GM12878 (cell line): Measurements from ENCODE around the gene LRRC47.

ENCODE experiments used
- EP300 ChIP-seq, 2 experiments: fragments of 150-350 bp in 1 of 2; IDR thresholded peaks; 2 replicates each; pipeline ENCODE4 v1.6.1; 2011 to 2012; ENCODE audit warnings: low read depth in 2 of 2, low read length in 2 of 2, borderline replicate concordance in 1 of 2, improper control_type of control experiment in 1 of 2, inconsistent platforms in 1 of 2; ENCODE audit not compliant: control insufficient read depth in 1 of 2
- HDGF ChIP-seq: fragments of 450-650 bp; IDR thresholded peaks from 2 replicates; pipeline ENCODE4 v1.6.1; 2016; ENCODE audit warnings: antibody characterized with exemption
- POLR2AphosphoS2 ChIP-seq: IDR thresholded peaks from 2 replicates; pipeline ENCODE4 v1.6.1; 2011; ENCODE audit warnings: low read depth, mild to moderate bottlenecking, low read length, improper control_type of control experiment, moderate library complexity
- RFX5 ChIP-seq: IDR thresholded peaks from 2 replicates; pipeline ENCODE4 v1.6.1; 2011; ENCODE audit warnings: low read depth, low read length, improper control_type of control experiment
- YY1 ChIP-seq: IDR thresholded peaks from 2 replicates; pipeline ENCODE4 v1.6.1; 2011; ENCODE audit warnings: low read depth, mild to moderate bottlenecking, low read length
- TF ChIP-seq, protein P1 (sequence below): IDR thresholded peaks from 2 replicates; pipeline ENCODE4 v1.6.1; 2012; ENCODE audit warnings: mild to moderate bottlenecking, low read depth, low read length
- TF ChIP-seq, protein P2 (sequence below), 3 experiments: IDR thresholded peaks in 2 of 3; conservative IDR thresholded peaks in 1 of 3; 2 replicates each; pipeline ENCODE4 v1.5.1; 2011; ENCODE audit warnings: low read depth in 3 of 3, low read length in 3 of 3, mild to moderate bottlenecking in 3 of 3, control low read depth in 2 of 3, moderate library complexity in 2 of 3, inconsistent platforms in 1 of 3, mixed read lengths in 1 of 3; ENCODE audit not compliant: control insufficient read depth in 2 of 3, insufficient read depth in 1 of 3; ENCODE audit errors: extremely low read depth in 1 of 3
- TF ChIP-seq, protein P3 (sequence below): IDR thresholded peaks from 2 replicates; pipeline ENCODE4 v1.6.1; 2012; ENCODE audit warnings: low read length, inconsistent platforms

DNA sequence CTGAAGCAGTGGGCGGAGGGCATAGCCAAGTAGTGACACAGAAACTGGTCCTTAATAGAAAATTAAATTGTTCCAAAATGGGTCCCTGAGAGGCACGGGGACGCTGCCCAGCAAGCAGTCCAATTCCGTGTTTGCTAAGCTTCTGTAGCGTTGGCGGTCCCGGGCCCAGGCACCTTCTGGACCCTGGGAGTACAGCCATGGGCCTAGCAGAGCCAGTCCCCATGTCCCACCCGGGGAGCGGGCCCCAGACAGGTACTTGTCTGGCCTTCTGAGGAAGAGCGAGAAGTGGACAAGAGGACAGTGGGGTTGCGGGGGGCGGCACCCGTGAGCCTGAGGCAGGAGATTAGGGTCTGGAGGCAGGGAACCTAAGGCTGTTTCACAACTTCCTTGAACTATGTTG, 55.5 kb downstream of the LRRC47 start:
- TF ChIP-seq, protein P1, sequence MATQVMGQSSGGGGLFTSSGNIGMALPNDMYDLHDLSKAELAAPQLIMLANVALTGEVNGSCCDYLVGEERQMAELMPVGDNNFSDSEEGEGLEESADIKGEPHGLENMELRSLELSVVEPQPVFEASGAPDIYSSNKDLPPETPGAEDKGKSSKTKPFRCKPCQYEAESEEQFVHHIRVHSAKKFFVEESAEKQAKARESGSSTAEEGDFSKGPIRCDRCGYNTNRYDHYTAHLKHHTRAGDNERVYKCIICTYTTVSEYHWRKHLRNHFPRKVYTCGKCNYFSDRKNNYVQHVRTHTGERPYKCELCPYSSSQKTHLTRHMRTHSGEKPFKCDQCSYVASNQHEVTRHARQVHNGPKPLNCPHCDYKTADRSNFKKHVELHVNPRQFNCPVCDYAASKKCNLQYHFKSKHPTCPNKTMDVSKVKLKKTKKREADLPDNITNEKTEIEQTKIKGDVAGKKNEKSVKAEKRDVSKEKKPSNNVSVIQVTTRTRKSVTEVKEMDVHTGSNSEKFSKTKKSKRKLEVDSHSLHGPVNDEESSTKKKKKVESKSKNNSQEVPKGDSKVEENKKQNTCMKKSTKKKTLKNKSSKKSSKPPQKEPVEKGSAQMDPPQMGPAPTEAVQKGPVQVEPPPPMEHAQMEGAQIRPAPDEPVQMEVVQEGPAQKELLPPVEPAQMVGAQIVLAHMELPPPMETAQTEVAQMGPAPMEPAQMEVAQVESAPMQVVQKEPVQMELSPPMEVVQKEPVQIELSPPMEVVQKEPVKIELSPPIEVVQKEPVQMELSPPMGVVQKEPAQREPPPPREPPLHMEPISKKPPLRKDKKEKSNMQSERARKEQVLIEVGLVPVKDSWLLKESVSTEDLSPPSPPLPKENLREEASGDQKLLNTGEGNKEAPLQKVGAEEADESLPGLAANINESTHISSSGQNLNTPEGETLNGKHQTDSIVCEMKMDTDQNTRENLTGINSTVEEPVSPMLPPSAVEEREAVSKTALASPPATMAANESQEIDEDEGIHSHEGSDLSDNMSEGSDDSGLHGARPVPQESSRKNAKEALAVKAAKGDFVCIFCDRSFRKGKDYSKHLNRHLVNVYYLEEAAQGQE = no peak
- TF ChIP-seq, protein P2, sequence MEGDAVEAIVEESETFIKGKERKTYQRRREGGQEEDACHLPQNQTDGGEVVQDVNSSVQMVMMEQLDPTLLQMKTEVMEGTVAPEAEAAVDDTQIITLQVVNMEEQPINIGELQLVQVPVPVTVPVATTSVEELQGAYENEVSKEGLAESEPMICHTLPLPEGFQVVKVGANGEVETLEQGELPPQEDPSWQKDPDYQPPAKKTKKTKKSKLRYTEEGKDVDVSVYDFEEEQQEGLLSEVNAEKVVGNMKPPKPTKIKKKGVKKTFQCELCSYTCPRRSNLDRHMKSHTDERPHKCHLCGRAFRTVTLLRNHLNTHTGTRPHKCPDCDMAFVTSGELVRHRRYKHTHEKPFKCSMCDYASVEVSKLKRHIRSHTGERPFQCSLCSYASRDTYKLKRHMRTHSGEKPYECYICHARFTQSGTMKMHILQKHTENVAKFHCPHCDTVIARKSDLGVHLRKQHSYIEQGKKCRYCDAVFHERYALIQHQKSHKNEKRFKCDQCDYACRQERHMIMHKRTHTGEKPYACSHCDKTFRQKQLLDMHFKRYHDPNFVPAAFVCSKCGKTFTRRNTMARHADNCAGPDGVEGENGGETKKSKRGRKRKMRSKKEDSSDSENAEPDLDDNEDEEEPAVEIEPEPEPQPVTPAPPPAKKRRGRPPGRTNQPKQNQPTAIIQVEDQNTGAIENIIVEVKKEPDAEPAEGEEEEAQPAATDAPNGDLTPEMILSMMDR (IDR thresholded peaks at IDR 0.05 in 2 of 3, conservative IDR thresholded peaks at IDR 0.05 in 1 of 3; ENCODE audit: control insufficient read depth in 2 of 3, extremely low read depth in 1 of 3, insufficient read depth in 1 of 3, low read depth in 3 of 3, low read length in 3 of 3) = no peak
- no peak for TF ChIP-seq HDGF
- no peak for TF ChIP-seq YY1
- no peak for TF ChIP-seq POLR2AphosphoS2
- TF ChIP-seq, protein P3, sequence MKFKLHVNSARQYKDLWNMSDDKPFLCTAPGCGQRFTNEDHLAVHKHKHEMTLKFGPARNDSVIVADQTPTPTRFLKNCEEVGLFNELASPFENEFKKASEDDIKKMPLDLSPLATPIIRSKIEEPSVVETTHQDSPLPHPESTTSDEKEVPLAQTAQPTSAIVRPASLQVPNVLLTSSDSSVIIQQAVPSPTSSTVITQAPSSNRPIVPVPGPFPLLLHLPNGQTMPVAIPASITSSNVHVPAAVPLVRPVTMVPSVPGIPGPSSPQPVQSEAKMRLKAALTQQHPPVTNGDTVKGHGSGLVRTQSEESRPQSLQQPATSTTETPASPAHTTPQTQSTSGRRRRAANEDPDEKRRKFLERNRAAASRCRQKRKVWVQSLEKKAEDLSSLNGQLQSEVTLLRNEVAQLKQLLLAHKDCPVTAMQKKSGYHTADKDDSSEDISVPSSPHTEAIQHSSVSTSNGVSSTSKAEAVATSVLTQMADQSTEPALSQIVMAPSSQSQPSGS = no peak
- TF ChIP-seq EP300 (IDR thresholded peaks at IDR 0.05; ENCODE audit: borderline replicate concordance in 1 of 2, control insufficient read depth in 1 of 2, low read depth in 2 of 2, low read length in 2 of 2) = no peak
- no peak for TF ChIP-seq RFX5
